IMR-90 (cell line): Measurements from ENCODE around the gene OR4K2.

Experiments
- CTCF ChIP-seq: conservative IDR thresholded peaks from 2 replicates; pipeline ENCODE4 v1.5.1; 2012; ENCODE audit warnings: mild to moderate bottlenecking, low read depth, low read length, improper control_type of control experiment
- MAFK ChIP-seq: IDR thresholded peaks from 2 replicates; pipeline ENCODE4 v1.6.1; 2012; ENCODE audit warnings: low read depth, low read length, improper control_type of control experiment
- POLR2A ChIP-seq: IDR thresholded peaks from 2 replicates; pipeline ENCODE4 v1.6.1; 2012; ENCODE audit warnings: mild to moderate bottlenecking, low read depth, low read length
- RAD21 ChIP-seq: IDR thresholded peaks from 2 replicates; pipeline ENCODE4 v1.6.1; 2012; ENCODE audit warnings: low read length, improper control_type of control experiment
- RFX5 ChIP-seq: IDR thresholded peaks from 2 replicates; pipeline ENCODE4 v1.8.0; 2012; ENCODE audit warnings: low read depth, mild to moderate bottlenecking, low read length, moderate library complexity

- TF ChIP-seq RAD21, result no peak
- TF ChIP-seq CTCF, result no peak
- no peak for TF ChIP-seq RFX5
- TF ChIP-seq POLR2A, result no peak
- TF ChIP-seq MAFK, result no peak
Observed at GRCh38 chr14:19838433-19838832, 36.5 kb upstream of the OR4K2 start.
